ENCODE data around the gene MGAT4A.

Gene MGAT4A

DNA sequence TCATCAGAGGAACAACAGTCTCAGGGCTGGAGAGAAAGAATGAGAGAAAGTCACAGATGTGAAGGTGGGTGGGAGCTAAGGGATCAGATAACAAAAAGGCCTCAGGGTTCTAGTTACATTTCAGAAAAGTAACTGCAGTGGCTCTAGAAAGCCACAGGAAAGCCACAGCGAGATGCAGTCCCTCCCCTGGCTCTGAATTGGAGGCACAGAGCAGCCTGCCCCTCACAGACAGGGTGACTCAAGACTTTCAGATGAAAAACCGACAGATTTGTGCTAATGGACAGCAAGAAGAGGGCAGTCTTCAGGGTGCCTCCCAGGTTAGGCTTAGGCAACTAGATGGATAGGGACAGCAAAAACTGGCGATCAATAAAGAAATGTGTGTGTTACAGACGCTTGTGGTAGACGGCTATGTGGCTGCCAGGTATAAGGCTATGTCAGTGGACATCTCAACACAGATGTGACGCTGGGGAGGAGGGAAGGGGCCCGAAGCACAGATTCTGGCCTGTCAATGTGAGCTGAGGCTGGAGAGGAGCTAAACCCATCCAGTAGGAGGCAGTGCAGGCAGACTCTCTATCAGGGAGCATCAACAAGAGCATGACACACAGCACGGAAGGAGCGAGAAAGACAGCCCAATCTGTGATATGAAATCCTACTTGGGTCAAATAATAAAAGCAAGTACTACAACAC lies 96.4 kb downstream of the MGAT4A start:
- DNase-seq (ENCODE audit: extremely low read depth, insufficient read length), result no peak
- H3K36me3 ChIP-seq (ENCODE audit: control insufficient read depth, insufficient read depth, low read length), result no peaks in the 10 kb centered on the region
- no peak overlapping the region for H3K4me3 ChIP-seq (replicated peaks; ENCODE audit: low read depth, low read length)
- peak; percentile 58 for TF ChIP-seq CTCF (IDR thresholded peaks at IDR 0.05; ENCODE audit: insufficient read depth, low read length, poor library complexity, severe bottlenecking)
- H3K27me3 ChIP-seq (replicated peaks; ENCODE audit: control insufficient read depth, insufficient read depth, low read length), result no peaks in the 10 kb centered on the region

- no peak overlapping the region for H3K4me3 ChIP-seq (replicated peaks; ENCODE audit: low read depth, low read length)
- no peaks in the 10 kb centered on the region for H3K36me3 ChIP-seq (ENCODE audit: control insufficient read depth, insufficient read depth, low read length)
- H3K27me3 ChIP-seq (replicated peaks; ENCODE audit: control insufficient read depth, insufficient read depth, low read length), result no peaks in the 10 kb centered on the region
- TF ChIP-seq CTCF (IDR thresholded peaks at IDR 0.05; ENCODE audit: insufficient read depth, low read length, poor library complexity, severe bottlenecking), result no peak
- DNase-seq (ENCODE audit: extremely low read depth, insufficient read length), result no peak
Measured at GRCh38 chr2:98632351-98632750, 98.6 kb downstream of the MGAT4A start.

DNA sequence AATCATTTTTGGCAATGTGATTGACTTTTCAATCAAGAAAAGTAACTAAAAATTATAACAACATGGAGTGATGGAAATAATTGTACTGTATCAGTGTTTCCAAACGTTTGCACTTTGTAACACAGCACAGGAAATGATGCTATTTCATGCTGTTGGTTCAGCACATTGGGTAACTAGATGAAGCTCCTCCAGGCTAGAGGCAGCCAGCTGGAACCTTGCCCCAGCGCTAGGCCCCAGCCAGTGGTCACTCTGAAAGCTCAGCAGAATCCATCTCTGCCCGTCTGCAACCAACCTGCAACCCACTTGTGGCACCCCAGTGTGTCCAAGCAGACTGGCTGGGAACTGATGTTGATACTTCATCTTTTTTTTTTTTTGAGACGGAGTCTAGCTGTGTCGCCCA lies 107.3 kb downstream of the MGAT4A start:
- H3K4me3 ChIP-seq (replicated peaks; ENCODE audit: low read depth, low read length), result no peak overlapping the region
- no peaks in the 10 kb centered on the region; the same call in 1 of the 2 replicates for H3K36me3 ChIP-seq (ENCODE audit: control insufficient read depth, insufficient read depth, low read length)
- no peaks in the 10 kb centered on the region for H3K27me3 ChIP-seq (replicated peaks; ENCODE audit: control insufficient read depth, insufficient read depth, low read length)
- DNase-seq (ENCODE audit: extremely low read depth, insufficient read length), result no peak
- TF ChIP-seq CTCF (IDR thresholded peaks at IDR 0.05; ENCODE audit: insufficient read depth, low read length, poor library complexity, severe bottlenecking), result no peak

- no peaks in the 10 kb centered on the region for H3K27me3 ChIP-seq (replicated peaks; ENCODE audit: control insufficient read depth, insufficient read depth, low read length)
- no peak for DNase-seq (ENCODE audit: extremely low read depth, insufficient read length)
- TF ChIP-seq CTCF (IDR thresholded peaks at IDR 0.05; ENCODE audit: insufficient read depth, low read length, poor library complexity, severe bottlenecking), result no peak
- no peak overlapping the region for H3K4me3 ChIP-seq (replicated peaks; ENCODE audit: low read depth, low read length)
- H3K36me3 ChIP-seq (ENCODE audit: control insufficient read depth, insufficient read depth, low read length), result peaks cover 8% of the 10 kb centered on the region
Measured at GRCh38 chr2:98617149-98617548, 113.8 kb downstream of the MGAT4A start.

DNA sequence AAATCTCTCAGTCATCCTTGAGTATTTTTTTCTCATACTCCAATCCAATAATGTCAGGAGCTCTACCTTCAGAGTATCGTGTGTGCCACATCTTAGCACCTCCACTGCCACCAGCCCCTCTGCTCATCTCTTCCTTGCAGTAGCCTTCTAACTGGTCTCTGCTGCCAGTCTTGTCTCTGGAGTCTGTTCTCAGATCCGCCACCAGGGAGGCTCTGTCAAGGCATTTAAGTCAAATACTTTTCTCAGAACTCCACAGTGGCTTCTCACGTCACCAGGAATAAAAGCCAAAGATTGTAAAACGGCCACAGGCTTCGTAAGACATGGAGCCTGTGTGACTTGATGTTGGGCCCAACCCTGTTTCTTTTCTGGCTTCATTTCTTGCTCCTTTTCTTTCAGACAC lies 115.5 kb downstream of the MGAT4A start:
- no peak for DNase-seq (ENCODE audit: extremely low read depth, insufficient read length)
- H3K4me3 ChIP-seq (replicated peaks; ENCODE audit: low read depth, low read length), result no peak overlapping the region
- H3K27me3 ChIP-seq (replicated peaks; ENCODE audit: control insufficient read depth, insufficient read depth, low read length), result no peaks in the 10 kb centered on the region
- peaks cover 10% of the 10 kb centered on the region for H3K36me3 ChIP-seq (ENCODE audit: control insufficient read depth, insufficient read depth, low read length)
- TF ChIP-seq CTCF (IDR thresholded peaks at IDR 0.05; ENCODE audit: insufficient read depth, low read length, poor library complexity, severe bottlenecking), result no peak
